GM21825 (cell line): Measurements from ENCODE around the gene NANOS3.

ENCODE experiments used
- ATAC-seq: cut with Tn5 transposase; IDR thresholded peaks from one replicate; pipeline ENCODE4 v1.9.1; 2021; ENCODE audit warnings: mild to moderate bottlenecking, moderate library complexity; ENCODE audit not compliant: unreplicated experiment

NANOS3 gene

GRCh38 chr19:13861714-13862531 is 15.0 kb upstream of the NANOS3 start:
- peak; percentile 64 for ATAC-seq

GRCh38 chr19:13864046-13864666 is 12.8 kb upstream of the NANOS3 start:
- no peak for ATAC-seq

- ATAC-seq: no peak
Measured at GRCh38 chr19:13864667-13865570, 12.0 kb upstream of the NANOS3 start.

GRCh38 chr19:13865571-13866462 is 11.1 kb upstream of the NANOS3 start:
- ATAC-seq: no peak

GRCh38 chr19:13866463-13867046 is 10.4 kb upstream of the NANOS3 start:
- ATAC-seq: no peak

- ATAC-seq: no peak
Measured at GRCh38 chr19:13868663-13869062, 8.3 kb upstream of the NANOS3 start.

- ATAC-seq: no peak
Measured at GRCh38 chr19:13869281-13869680, 7.7 kb upstream of the NANOS3 start.

GRCh38 chr19:13870873-13871272 is 6.1 kb upstream of the NANOS3 start:
- ATAC-seq: no peak

- no peak for ATAC-seq
Measured at GRCh38 chr19:13872339-13872694, 4.6 kb upstream of the NANOS3 start.

GRCh38 chr19:13872695-13873389 is 4.1 kb upstream of the NANOS3 start:
- no peak for ATAC-seq

- no peak for ATAC-seq
Measured at GRCh38 chr19:13873834-13874515, 3.0 kb upstream of the NANOS3 start.

- ATAC-seq: no peak
Measured at GRCh38 chr19:13875824-13876223, 1.1 kb upstream of the NANOS3 start.

GRCh38 chr19:13877303-13877702 is 369 bp downstream of the NANOS3 start:
- no peak for ATAC-seq

- ATAC-seq: peak; percentile 86
Measured at GRCh38 chr19:13880059-13881043, 3.4 kb downstream of the NANOS3 start.

GRCh38 chr19:13881251-13881691 is 4.3 kb downstream of the NANOS3 start:
- no peak for ATAC-seq

- no peak for ATAC-seq
Measured at GRCh38 chr19:13881692-13882418, 4.9 kb downstream of the NANOS3 start.

GRCh38 chr19:13882419-13882795 is 5.5 kb downstream of the NANOS3 start:
- no peak for ATAC-seq
